ENCODE measurements around the gene RBMS1.

The RBMS1 gene

DNA sequence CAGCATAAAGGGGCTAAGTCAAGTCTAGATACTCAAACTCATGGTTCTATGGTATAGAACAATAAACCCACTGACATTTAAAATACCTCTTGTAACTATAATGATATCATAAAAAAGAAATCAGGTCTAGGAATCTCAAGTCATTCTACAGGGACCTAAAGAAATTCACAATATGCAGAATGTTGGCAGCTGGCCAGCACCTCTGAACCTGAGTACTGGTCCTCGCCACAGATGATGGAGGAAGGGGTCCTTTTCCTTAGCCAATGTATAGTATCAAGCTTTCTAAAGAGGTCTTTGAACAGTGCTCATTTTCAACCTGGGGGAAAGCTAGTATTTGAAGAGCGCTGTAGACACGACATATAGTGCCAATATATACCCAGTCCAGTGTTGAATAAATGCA is 185.1 kb downstream of the RBMS1 start:
- no peak for FAIRE-seq
- no peak for DNase-seq (ENCODE audit: low spot score)

DNA sequence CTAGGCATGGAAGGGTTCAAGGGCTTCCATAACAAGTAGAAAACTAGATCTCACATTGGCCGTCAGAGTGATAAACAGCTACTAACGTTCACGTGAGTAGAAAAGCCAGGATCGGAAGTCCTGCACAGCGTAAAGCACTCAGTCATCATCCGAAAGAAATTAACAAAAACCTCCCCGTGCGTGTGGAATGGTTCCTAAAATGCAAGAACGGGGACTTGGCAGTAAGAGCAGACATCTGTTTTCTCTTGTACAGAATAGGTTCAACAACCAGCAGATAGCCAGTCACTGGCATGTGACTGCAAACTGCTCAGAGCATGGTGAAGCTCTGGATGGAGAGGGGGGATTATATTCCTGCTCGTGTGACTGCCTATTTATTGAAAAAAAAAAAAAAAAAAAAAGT is 186.6 kb downstream of the RBMS1 start:
- DNase-seq (ENCODE audit: low spot score) (no peak), FAIRE-seq (no peak)

DNA sequence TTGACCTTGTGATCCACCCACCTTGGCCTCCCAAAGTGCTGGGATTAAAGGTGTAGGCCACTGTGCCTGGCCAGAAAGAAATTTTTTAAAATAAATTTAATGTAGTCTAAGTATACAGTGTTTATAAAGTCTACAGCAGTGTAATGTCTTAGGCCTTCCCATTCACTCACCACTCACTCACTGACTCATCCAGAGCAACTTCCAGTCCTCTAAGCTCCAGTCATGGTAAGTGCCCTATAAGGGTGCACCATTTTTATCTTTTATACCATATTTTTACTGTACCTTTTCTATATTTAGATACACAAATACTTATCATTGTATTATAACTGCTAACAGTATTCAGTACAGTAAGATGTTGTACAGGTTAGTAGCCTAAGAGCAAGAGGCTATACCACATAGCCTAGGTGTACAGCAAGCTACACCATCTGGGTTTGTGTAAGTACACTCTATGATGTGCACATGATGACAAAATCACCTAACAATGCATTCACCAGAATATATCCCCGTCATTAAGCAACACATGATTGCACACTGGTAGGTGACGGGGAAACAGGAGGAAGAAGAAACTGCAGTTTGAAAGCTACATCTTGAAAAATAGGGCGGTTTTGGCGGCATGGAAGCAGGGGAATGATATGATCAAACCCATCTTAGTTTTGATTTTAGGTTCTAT is 188.4 kb downstream of the RBMS1 start:
- FAIRE-seq (no peak), DNase-seq (ENCODE audit: low spot score) (peak; percentile 47)

DNA sequence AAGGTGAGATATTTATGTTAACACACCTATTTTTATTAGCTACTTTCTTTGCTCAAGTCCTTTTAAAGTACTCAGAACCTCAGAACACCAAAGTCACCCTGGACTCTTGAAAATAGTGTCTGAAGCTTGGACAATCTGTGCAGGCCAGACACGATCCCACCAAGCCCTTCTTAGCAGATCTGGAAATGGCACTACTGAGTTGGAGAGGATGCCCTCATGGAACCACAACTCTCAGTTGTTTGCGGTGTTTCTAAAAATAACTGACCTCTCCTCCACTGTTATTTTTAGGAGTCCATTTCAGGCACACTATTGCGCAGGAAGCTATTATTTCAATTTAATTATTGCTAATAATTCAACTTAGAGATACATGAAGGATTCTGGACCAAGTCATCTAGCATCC is 190.1 kb downstream of the RBMS1 start:
- DNase-seq (ENCODE audit: low spot score) (no peak), FAIRE-seq (no peak)

DNA sequence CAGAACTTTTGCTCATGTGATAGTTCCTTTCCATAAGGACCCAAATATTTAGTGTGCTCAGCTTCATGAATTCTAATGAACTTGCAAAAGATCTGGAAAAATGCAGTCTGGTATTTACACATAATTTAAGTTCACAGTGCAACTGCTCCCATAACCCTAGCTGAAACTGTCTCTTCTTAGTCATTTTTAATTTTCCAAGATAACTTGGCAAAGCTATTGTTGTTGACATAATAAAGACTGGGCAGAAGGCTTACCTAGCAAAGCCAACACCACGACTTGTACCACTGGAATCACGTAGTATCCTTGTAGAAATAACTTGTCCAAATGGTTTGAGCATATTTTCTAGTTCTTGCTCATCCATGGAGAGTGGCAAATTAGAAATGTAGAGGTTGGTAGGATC is 190.5 kb downstream of the RBMS1 start:
- no peak for FAIRE-seq
- DNase-seq (ENCODE audit: low spot score) = no peak

DNA sequence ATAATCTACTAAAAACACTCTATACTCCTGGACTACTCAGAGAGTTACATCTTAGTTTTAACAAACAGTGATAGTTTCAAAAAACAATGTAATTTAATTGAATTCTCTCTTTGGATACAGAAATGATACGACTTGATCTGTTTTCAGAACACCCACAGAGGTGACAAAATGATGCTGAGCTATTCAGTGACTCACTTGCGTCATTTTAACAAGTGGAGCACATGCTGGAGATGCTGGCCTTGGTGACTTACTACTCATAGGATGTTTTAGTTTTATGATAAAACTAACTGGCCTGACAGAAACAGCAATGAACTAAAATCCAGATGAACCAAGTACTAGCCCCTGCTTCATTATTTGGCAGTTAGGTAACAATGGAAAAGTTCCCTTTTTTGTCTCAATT is 192.2 kb downstream of the RBMS1 start:
- FAIRE-seq (no peak), DNase-seq (ENCODE audit: low spot score) (no peak)

DNA sequence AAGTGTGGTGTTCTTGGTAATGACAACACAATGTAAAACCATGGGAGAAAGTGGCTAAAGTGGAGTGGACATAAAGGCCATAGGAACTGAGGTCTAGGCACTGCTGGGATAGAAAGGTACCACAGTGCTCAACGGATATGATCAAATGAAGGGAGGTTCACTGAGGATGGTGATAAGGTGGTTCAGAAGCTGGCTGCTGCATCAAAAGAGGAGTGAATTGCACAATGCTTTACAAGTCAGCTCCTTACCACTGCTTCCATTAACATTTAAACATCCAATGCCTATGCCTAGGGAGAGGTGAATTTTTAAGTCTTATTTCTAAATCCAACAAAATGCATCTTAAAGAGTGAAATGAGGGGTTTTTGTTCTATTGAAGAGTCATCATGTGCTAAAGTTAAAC is 193.4 kb downstream of the RBMS1 start:
- DNase-seq (ENCODE audit: low spot score) (no peak), FAIRE-seq (no peak)

DNA sequence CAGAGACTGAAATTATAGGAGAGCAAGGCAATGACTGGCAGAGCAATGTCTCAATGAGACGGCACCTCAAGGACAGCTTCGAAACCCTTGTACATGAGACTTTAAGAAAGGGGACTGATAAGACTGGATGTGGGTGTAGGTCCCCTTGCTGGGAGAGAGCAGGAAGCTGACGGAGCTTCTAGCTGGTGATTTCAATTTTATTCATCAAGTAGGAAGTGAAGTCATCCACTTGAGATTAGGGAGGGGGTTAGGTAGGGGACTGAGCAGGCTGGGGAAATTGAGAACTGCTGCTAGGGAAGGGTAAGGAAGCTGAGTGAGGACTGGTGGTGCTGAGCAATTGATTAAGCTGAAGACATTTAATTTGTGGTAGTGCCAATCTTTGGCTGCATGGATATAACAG is 194.1 kb downstream of the RBMS1 start:
- DNase-seq (ENCODE audit: low spot score) (peak; percentile 23), FAIRE-seq (no peak)

DNA sequence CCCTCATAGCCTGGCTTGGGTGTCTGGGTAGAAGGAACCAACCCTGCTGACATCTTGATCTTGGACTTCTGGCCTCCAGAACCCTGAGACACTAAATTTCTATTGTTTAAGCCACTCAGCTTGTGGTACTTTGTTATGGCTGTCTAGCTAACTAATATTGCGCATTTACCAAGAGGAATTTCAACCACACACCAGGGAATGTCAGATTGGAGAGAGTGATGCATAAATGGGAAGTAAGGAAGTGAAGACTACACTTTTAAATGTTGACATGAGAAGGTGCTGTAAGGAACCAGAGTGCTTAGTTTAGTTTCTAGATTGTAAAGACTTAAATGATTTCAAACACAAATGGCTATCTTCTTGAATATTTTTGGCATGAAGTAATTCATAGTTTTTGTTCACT is 194.6 kb downstream of the RBMS1 start:
- FAIRE-seq (no peak), DNase-seq (ENCODE audit: low spot score) (peak; percentile 32)

DNA sequence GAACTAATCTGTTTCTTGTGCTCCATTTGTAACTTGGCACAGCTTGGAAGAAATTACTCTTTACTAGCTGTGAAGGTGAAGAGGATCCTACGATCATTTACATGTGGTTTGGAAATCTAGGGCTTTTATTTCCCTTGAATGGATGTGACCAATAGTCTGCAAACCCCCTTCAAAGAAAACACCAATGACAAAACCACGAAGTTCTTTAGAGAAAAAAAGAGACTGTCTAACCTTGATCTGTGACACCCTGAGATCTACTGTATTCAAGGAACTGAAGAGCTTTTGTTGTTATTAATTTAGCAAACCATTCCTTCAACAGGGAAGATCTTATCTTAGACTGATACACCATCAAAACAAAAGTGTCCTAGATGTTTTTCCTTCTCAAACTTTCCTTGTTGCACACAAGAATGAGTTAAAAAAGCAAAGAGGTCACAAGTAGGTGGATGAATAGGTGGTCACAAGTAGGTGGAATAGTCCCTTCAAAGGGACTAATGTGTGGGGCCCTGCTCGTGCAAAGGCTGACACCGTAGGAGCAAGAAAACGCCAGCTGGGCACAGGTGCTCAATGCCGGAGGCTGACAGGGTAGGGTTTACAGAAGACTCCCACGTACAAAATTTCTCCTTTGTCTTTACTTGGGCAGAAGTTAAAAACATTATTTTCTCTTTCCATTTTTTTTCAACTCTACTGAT is 197.9 kb downstream of the RBMS1 start:
- DNase-seq (ENCODE audit: low spot score) = no peak
- no peak for FAIRE-seq

DNA sequence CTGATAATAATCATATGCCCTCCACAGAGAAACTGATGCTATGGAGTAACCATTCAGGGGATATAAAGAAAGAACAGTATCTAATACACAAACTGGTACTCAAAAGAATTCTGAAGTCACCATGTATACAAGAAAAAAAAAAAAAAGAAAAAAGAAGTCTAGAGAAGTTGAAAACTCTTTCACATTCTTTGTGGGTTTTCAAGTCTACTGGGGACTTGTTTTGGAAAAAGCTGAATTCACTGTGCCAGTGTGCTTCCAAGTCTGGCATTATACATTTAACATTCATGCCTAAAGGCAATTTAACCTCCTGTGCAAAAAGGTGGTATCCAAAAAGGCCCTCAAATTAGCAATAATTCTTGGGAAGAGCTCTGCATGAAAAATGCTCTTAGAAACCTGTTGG is 198.7 kb downstream of the RBMS1 start:
- no peak for FAIRE-seq
- DNase-seq (ENCODE audit: low spot score) = no peak

DNA sequence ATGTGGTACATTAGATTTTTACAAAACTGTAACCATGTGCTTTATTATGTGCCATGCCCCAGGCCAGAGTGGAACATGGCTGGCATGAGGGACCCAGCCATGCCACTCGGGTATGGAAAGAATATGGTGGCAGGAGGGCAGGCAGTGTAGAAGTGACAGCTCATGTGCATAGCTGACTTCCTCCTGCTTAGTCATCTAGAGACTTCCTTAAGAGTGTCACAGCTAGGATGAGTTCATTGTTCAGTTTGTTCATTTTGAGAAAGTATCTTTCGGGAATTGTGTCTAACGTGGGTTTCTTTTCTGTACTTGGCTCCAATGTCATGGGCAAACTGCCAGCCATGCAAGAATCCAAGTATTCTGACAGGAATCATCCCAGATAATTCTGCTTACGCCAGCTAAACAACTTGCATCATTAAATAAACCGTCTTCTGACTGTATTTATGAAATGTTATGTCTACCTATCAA is 199.2 kb downstream of the RBMS1 start:
- DNase-seq (ENCODE audit: low spot score) (peak; percentile 81), FAIRE-seq (peak; percentile 41)

DNA sequence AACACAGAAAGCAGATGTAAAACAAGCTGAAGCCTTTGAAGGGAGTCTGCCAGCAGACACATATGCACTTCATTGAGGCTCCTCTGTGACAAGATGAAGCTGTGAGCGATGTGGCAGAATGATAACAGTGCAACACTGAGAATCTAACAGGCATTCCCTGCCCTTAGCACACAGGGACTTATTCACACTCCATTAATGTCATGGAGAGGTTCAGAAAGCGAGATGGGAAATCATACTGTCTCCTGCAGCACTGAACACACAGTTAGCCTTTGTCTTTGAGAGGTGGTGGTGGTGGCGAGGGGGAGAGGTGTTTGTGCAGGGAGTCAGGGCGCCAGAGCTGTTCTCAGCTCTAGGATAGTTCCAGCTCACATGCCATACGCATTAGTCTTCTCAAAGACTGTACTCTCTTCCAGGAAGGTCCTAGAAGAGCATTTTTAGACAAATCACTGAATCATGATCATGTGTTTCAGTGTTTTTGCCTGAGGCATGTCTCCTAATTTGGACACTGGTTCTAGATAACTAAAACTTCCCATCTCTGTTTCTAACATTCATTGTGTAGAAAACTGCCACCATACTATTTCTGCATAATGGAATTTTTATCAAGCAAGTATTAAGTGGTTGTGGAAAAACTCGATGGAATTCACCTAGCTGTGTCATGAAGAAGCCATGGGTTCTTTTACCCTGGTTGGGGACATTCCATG is 200.1 kb downstream of the RBMS1 start:
- no peak for FAIRE-seq
- DNase-seq (ENCODE audit: low spot score) = peak; percentile 59

DNA sequence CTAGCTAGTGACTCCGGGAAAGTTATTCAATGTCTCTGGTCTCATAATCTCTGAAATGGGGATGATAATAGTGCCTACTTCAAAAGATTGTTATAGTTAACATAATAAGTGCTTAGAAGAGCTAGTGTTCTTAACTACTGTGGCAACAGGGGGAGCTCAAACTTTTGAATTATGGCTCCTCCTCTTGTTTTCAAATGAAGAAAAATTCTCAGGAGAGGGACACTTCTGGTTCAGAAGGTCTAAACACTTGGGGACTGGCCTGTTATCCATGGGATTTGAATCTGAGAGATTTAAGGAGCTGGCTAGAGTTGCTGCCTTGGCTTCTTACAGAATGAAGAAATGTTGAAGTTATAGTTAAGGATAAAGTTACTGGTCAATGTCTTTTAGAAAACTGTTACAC is 201.4 kb downstream of the RBMS1 start:
- no peak for FAIRE-seq
- DNase-seq (ENCODE audit: low spot score) = no peak

DNA sequence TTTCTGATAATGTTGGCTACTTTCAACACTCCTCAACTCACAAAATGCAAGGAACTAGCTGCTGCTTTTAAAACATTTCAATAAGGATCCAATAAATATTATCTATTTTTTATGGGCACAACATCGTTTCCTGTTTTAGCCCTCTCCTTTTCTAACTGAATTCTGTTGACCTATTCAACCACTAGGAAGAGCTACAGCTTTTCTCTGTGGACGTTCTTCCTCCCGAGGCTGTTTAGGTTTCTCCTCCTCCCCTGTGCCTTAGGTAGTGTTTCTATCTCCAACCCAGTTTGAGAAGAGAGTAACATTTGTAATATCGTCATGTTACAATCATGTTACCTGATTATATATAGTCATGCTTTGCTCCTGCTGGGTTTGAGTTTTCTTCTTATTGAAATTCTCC is 202.2 kb downstream of the RBMS1 start:
- FAIRE-seq (no peak), DNase-seq (ENCODE audit: low spot score) (no peak)

DNA sequence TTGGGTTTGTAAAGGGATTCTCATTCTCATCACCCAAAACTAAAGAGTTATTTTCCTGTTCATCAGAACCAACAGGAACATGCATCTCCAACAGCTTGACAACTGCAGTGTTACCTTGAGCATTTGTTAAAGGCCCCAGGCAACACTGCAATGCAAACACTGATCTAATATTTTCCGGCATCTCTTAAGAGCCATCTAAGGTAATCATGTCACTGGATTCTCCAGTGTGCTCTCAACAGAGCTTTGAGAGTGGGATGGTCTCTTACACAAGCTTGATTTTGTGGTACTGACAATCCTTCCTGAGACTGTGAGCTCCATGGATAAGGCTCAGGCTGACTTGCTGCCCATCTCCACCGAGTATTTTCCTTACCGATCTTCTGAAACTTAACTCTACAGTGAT is 203.0 kb downstream of the RBMS1 start:
- FAIRE-seq (no peak), DNase-seq (ENCODE audit: low spot score) (no peak)

DNA sequence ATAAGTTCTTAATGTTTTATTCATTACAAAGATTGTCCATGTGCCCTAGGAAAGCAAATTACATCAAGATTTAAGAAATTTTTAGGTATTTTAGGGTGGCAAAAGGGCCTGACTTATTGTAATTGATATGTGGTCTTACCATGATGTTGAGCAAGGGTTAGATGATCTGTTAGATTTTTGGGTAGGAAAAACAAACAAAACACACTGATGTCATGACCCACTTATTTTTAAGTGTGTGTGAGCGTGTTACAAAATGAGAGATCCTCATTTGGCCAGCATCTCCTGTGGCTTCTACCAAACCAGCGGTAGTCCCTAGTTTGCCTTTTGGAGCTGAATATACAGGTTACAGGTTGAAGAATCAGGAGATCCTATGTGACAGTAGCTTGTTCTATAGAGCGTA is 203.8 kb downstream of the RBMS1 start:
- FAIRE-seq = no peak
- DNase-seq (ENCODE audit: low spot score) = no peak

DNA sequence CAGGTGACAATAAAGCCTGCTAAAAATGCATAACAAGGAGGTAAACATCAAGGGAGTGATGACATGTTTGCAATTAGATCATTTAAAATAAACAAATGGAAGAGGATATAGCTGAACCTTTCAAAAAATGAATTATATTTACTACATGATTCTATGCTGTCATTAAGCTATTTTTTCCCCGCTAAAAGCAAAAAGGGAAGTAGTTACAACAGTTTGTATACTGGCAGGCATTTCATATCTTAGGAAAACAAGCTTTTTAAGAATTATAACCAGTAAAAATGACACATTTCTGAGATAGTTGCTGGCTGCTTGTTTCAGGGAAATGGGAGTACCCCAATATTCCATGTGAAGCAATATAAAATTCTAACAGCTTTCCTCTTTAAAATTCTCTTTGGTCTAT is 204.5 kb downstream of the RBMS1 start:
- no peak for DNase-seq (ENCODE audit: low spot score)
- FAIRE-seq = no peak

DNA sequence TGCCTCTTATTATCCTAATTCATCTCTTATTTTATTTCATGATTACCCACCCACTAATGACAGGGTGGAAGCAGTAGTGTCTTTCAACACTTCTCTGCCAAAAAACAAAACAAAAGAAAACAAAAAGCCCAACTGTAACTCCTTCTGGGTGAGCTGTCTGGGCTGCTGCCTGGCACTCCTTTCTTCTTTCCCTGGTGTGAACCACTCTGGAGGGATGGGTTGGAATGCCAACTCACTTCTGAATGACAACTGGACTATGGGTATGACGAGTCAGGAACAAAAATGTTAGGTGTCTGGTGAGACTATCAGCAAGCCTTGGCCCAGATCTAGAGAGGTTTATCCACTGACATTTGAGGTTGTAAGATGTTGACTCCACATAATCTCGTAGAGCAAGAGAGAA is 205.3 kb downstream of the RBMS1 start:
- FAIRE-seq = no peak
- no peak for DNase-seq (ENCODE audit: low spot score)

DNA sequence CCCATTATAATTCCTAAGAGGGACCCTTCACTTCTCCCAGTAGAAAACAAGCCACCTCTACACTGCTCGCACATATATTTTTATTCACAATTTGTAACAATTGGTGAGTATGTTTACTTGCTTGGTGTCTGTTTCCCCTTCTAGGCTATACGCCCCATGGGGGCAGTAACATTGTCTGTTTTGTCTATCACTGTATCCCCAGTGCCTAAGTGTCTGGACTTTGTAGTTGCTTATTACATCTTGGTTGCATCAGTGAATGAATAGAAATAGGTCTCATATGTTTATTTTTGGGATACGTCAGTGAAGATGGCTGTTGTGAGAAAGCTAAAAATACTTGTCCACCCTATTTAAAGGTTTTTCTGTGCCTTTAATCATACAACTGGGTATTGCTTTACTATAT is 206.1 kb downstream of the RBMS1 start:
- no peak for FAIRE-seq
- no peak for DNase-seq (ENCODE audit: low spot score)

DNA sequence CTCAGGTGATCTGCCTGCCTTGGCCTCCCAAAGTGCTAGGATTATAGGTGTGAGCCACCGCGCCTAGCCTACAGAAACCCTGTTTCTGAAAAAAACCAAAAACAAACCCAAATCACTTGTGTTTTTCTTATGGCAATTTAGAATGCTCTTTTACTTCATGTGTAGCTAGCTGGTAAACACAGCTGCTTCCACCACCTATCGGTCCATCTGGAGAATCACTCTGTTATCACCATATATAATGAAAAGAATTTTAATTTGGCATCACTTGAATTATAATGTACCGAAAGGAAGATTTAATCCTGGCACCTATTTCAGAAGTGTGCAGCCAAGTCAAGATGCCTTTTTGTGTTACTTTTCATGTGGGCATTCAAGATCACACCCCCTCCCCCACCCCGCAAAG is 207.1 kb downstream of the RBMS1 start:
- no peak for DNase-seq (ENCODE audit: low spot score)
- FAIRE-seq = no peak

DNA sequence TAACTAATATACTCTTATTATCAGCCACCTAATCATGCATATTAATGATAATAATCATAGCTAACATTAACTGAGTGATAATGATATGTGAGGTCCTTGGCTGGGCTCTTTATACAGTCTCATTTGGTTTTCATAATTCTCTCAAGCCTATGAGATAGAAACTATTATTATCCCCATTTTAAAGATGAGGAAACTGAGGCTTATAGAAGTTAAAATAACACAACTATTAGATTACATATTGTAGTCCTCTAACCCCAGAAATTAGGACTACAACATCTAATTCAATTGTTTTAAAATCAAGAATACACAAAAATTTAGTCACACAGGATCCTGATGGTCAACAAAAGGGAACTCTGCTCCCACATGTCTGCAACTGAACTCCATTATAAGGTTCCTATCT is 209.9 kb downstream of the RBMS1 start:
- DNase-seq (ENCODE audit: low spot score) (no peak), FAIRE-seq (no peak)

DNA sequence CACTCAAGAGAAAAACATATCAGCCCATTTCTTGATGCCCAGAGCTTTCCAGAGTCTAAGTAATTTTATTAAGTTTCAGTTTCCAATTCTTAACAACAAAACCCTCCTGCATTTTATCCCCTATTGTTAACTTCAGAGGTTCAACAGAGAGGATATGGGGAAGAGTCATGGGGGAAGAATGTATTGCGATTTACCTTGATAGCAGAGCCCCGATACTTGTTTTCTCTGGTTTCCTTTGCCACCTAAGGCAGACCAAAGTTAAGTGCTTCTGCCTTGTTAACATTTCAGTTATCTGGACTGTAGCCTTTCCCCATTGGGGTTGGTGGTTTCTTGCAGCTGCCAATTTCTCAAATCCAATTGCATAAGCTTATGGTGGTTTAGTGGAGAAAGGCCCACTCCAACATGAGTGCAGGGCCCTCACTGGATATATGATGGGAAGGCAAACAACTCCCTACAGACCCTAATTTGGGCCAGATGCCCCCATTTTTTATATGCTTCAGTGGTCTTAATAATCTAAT is 211.5 kb downstream of the RBMS1 start:
- DNase-seq (ENCODE audit: low spot score) (no peak), FAIRE-seq (no peak)

Measured in RCC 7860 (cell line).